Activated CD4-positive, alpha-beta T cell treated with anti-CD3 and anti-CD28 coated beads, Interleukin-2, amount 50 U/mL, for 1 hour (primary cell): ENCODE results near the gene COX20.

Source experiments
- DNase-seq: peaks from one replicate; pipeline ENCODE4 v3.0.0-alpha.2; 2020

The COX20 gene

GRCh38 chr1:244854166-244854565, 18.7 kb downstream of the COX20 start:
- DNase-seq = no peak

- DNase-seq = no peak
These were observed 19.6 kb downstream of the COX20 start for GRCh38 chr1:244854865-244855578.

GRCh38 chr1:244857761-244858160, 22.3 kb downstream of the COX20 start:
- no peak for DNase-seq

- no peak for DNase-seq
These were observed 22.9 kb downstream of the COX20 start for GRCh38 chr1:244858357-244858756.

- DNase-seq = no peak
These were observed 24.6 kb downstream of the COX20 start for GRCh38 chr1:244860078-244860477.

- DNase-seq = no peak
These were observed 25.6 kb downstream of the COX20 start for GRCh38 chr1:244860914-244861610.

- DNase-seq = no peak
These were observed 26.2 kb downstream of the COX20 start for GRCh38 chr1:244861683-244862082.

- no peak for DNase-seq
These were observed 26.9 kb downstream of the COX20 start for GRCh38 chr1:244862354-244862698.

- peak; percentile 96 for DNase-seq
These were observed 27.4 kb downstream of the COX20 start for GRCh38 chr1:244862699-244863490.

- DNase-seq = no peak
These were observed 28.2 kb downstream of the COX20 start for GRCh38 chr1:244863491-244864252.

- peak; percentile 93 for DNase-seq
These were observed 29.0 kb downstream of the COX20 start, which contains the start of gene HNRNPU for GRCh38 chr1:244864253-244865027. Gene HNRNPU, minus strand, starts transcription at chr1:244864543. Its CDS starts 236 bp downstream, at chr1:244864307.

- DNase-seq = peak; percentile 25
These were observed 29.5 kb downstream of the COX20 start for GRCh38 chr1:244865028-244865371.

GRCh38 chr1:244865820-244866219, 30.4 kb downstream of the COX20 start:
- DNase-seq = no peak

- no peak for DNase-seq
These were observed 30.9 kb downstream of the COX20 start for GRCh38 chr1:244866355-244866754.

- no peak for DNase-seq
These were observed 33.3 kb downstream of the COX20 start for GRCh38 chr1:244868484-244869363.

- no peak for DNase-seq
These were observed 33.9 kb downstream of the COX20 start for GRCh38 chr1:244869364-244869827.

- no peak for DNase-seq
These were observed 34.5 kb downstream of the COX20 start for GRCh38 chr1:244869950-244870349.

GRCh38 chr1:244874974-244875579, 39.6 kb downstream of the COX20 start:
- DNase-seq = no peak

GRCh38 chr1:244876228-244876910, 40.9 kb downstream of the COX20 start:
- DNase-seq = no peak

- no peak for DNase-seq
These were observed 43.2 kb downstream of the COX20 start for GRCh38 chr1:244878681-244879080.
